Adrenal gland (tissue), 12 donors: Measurements from ENCODE around the gene GJD4. TPM values are rescaled to one million over a fixed set of nuclear protein-coding genes. Genes with fewer than 3 reads are reported as not detected.

Source experiments
- DNase-seq, 7 donors: peaks; one replicate each; pipeline ENCODE4 v3.0.0-alpha.2; 2019 to 2020
- H3K27ac ChIP-seq, 5 donors: fragments of 200-600 bp; sonication (generic) in 4 of 5; 1 replicate in 3 of 5; 2 replicates in 2 of 5; pipeline versions ENCODE4 v1.5.1 to v1.8.0; 2016 to 2020; ENCODE audit warnings: mild to moderate bottlenecking in 1 of 5
- H3K27me3 ChIP-seq: fragments of 200-600 bp; 2 replicates; pipeline ENCODE4 v1.8.0; 2021
- H3K36me3 ChIP-seq, 2 donors: fragments of 200-600 bp; replicated peaks in 1 of 2; 1 replicate in 1 of 2; 2 replicates in 1 of 2; pipeline versions ENCODE4 v1.5.1 to v1.8.0; 2018 to 2022
- H3K4me1 ChIP-seq, 2 donors: fragments of 200-600 bp; replicated peaks in 1 of 2; 1 replicate in 1 of 2; 2 replicates in 1 of 2; pipeline versions ENCODE4 v1.5.1 to v1.8.0; 2018 to 2021
- H3K4me3 ChIP-seq, 4 donors: fragments of 200-600 bp; sonication (generic) in 3 of 4; one replicate each; pipeline ENCODE4 v1.5.1; 2016 to 2018
- H3K9me3 ChIP-seq, 3 donors: fragments of 200-600 bp; sonication (generic) in 1 of 3; replicated peaks in 1 of 3; 1 replicate in 2 of 3; 2 replicates in 1 of 3; pipeline versions ENCODE4 v1.5.1 to v1.8.0; 2016 to 2021
- POLR2A ChIP-seq, 2 donors: fragments of 450-650 bp; IDR thresholded peaks; one replicate each; pipeline ENCODE4 v1.6.1; 2017; ENCODE audit warnings: antibody characterized with exemption in 2 of 2, mild to moderate bottlenecking in 2 of 2, moderate library complexity in 1 of 2
- WGBS, 4 donors: extraction: QIAGEN DNeasy Blood & Tissue Kit in 2 of 4; methylation state at CpG; one replicate each; pipeline versions ENCODE4 v1.1.5 to v1.1.7; 2013 to 2017; 5-methylcytosine and 5-hydroxymethylcytosine counted together
- intact Hi-C, 2 donors: fragments of 100-400 bp; cut with DNase I; formaldehyde crosslinking; loops; one replicate each; pipeline versions ENCODE4 v1.14.1 to v1.15.0; 2022 to 2023
- polyA plus RNA-seq, 3 donors: library from polyadenylated mRNA; stranded (reverse); fragments of 200-250 nt in 2 of 3; fragments of 350-450 nt in 1 of 3; fragmentation: Illumina TruSeq in 1 of 3; extraction: RNeasy Lipid Tissue Mini Kit (QIAGEN cat#74804) in 1 of 3; gene quantifications; one replicate each; pipeline ENCODE4 v1.2.3, GENCODE V29; 2013 to 2014
- total RNA-seq, 9 donors: library from RNA; depleted of rRNA in 4 of 9; stranded (reverse); fragments of >200 nt in 4 of 9; fragments of 120-200 nt in 1 of 9; fragmentation: NEBNext Ultra II Directional in 1 of 9; extraction: Animal tissue kit (Norgen Biotek cat#: 25700) in 1 of 9; gene quantifications; one replicate each; pipeline versions ENCODE4 v1.1.0 to v1.2.4, GENCODE V29; 2013 to 2023
- TF ChIP-seq, protein P1 (sequence below), 6 experiments: fragments of 450-650 bp in 4 of 6; fragments of 200-600 bp in 2 of 6; sonication (generic) in 1 of 6; IDR thresholded peaks; 1 replicate in 5 of 6; 2 replicates in 1 of 6; pipeline versions ENCODE4 v1.5.1 to v1.8.0; 2016 to 2021; ENCODE audit warnings: antibody characterized with exemption in 6 of 6, mild to moderate bottlenecking in 2 of 6, moderate library complexity in 1 of 6
- donor health status: healthy with polysubstance abuse.
- donor health status: Bipolar disorder and iron deficiency.
- donor health status: DM: yes; HTN: yes; CAD: no.
- donor health status: DM: no; HTN: no; CAD: no.
- donor health status: DM: no; HTN: no; CAD: no.
- donor health status: DM: yes; HTN: yes; CAD: no.

The GJD4 gene
- total and polyA plus RNA-seq, 12 donors = not detected

DNA sequence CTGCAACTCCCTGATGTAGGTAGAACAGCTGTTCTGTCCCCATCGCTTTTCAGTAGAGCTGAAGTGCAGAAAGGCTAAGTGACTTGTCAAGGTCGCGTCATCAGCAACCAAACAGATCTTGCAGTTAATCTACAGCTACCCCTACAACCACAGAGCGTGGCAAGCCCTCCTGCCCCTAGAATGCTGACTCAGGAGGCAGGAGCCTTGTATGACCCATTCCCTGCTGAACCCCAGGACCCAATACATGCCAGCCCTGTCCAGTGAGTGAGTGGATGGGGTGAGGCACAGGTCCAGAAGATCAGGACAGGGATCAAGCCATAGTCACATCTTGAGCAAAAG is 26.6 kb upstream of the GJD4 start:
- intact Hi-C loops = no loop called here
- WGBS, 4 donors = 67 to 73% (median 71%) methylated on average over 4 of the region's 4 CpGs
- DNase-seq = no peak

DNA sequence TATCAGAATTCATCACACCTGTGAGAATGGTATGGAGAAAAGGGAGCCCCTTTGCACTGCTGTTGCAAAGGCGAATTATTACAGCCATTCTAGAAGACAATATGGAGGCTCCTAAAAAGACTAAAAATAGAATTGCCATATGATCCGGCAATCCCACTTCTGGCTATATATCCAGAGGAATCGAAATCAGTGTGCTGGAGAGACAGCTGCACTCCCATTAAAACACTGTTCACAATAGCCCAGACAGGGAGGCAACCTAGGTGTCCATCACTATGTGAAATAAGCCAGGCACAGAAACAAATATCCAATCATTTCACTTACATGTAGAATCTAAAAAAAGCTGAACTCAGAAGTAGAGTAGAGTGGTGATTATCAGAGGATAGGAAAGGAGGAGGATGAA is 26.0 kb upstream of the GJD4 start:
- no peak overlapping the region for H3K4me3 ChIP-seq
- DNase-seq = no peak
- no peaks in the 10 kb centered on the region for H3K36me3 ChIP-seq
- no peaks in the 10 kb centered on the region for H3K4me1 ChIP-seq
- TF ChIP-seq POLR2A (IDR thresholded peaks at IDR 0.05) = no peak
- TF ChIP-seq, protein P1, sequence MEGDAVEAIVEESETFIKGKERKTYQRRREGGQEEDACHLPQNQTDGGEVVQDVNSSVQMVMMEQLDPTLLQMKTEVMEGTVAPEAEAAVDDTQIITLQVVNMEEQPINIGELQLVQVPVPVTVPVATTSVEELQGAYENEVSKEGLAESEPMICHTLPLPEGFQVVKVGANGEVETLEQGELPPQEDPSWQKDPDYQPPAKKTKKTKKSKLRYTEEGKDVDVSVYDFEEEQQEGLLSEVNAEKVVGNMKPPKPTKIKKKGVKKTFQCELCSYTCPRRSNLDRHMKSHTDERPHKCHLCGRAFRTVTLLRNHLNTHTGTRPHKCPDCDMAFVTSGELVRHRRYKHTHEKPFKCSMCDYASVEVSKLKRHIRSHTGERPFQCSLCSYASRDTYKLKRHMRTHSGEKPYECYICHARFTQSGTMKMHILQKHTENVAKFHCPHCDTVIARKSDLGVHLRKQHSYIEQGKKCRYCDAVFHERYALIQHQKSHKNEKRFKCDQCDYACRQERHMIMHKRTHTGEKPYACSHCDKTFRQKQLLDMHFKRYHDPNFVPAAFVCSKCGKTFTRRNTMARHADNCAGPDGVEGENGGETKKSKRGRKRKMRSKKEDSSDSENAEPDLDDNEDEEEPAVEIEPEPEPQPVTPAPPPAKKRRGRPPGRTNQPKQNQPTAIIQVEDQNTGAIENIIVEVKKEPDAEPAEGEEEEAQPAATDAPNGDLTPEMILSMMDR (IDR thresholded peaks at IDR 0.05) = no peak
- no peaks in the 10 kb centered on the region for H3K27me3 ChIP-seq
- intact Hi-C loops = no loop called here
- no peak overlapping the region for H3K27ac ChIP-seq
- no peaks in the 10 kb centered on the region for H3K9me3 ChIP-seq
- WGBS, 4 donors = 77 to 85% (median 80%) methylated on average over 3 of the region's 3 CpGs

More for the DNA sequence above, 26.6 kb upstream of the GJD4 start:
- TF ChIP-seq, protein P1 (IDR thresholded peaks at IDR 0.05) = no peak
- TF ChIP-seq POLR2A (IDR thresholded peaks at IDR 0.05) = no peak
- Histone ChIP-seq H3K27ac (no peak overlapping the region), H3K9me3 (no peaks in the 10 kb centered on the region), H3K4me3 (no peak overlapping the region), H3K27me3 (no peaks in the 10 kb centered on the region), H3K4me1 (no peaks in the 10 kb centered on the region), H3K36me3 (no peaks in the 10 kb centered on the region)

DNA sequence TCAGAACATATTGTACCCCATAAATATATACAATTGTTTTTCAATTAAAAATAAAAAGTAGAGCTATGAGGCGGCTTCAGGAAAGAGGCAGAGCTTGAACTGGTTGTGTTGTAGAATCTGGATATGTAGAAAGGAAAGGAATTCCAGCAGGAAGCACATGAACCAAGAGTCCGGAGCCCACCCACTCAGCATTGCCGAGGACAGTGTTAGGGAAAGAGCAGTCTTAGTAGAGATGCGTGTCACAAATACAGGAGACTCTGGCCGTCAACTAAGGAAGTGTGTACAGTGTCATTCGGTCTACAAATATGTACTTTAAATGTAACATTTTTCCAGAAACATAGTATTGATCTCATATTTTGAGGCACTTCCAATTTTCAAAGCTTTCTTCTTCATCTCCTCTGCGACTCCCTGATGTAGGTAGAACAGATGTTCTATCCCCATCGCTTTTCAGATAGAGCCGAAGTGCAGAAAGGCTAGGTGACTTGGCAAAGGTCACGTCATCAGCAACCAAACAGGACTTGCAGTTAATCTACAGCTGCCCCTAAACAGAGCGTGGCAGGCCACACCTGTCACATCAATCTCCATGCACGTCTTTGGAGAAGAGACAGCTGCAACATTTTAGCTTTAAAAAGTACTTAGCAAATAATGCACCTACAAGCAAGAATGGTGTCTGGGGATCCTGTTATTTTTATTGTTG is 25.3 kb upstream of the GJD4 start:
- Histone ChIP-seq H3K4me1 (no peaks in the 10 kb centered on the region), H3K4me3 (no peak overlapping the region), H3K27me3 (no peaks in the 10 kb centered on the region), H3K36me3 (no peaks in the 10 kb centered on the region), H3K9me3 (no peaks in the 10 kb centered on the region), H3K27ac (no peak overlapping the region)
- 59 to 79% (median 64%) methylated on average over 12 of the region's 12 CpGs for WGBS, 4 donors
- no peak for DNase-seq
- TF ChIP-seq, protein P1 (IDR thresholded peaks at IDR 0.05) = no peak
- no peak for TF ChIP-seq POLR2A (IDR thresholded peaks at IDR 0.05)
- intact Hi-C loops = no loop called here

DNA sequence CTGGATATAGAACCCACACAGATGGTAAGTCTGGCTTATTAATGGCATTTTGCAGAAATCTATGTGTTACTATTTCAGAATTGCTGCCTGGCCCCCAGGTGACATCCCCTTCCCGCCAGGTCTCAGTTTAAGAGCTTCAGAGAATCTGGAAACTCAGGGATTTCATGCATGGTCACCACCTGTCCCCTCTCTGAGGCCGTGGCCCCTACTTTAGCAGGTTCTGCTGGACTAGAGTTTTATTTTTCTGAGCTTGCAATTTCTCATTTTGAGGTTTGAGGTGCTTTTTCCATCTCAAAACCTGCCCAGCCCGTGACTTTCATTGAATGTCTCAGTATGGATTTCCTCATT is 24.7 kb upstream of the GJD4 start:
- Histone ChIP-seq H3K4me3 (no peak overlapping the region), H3K27me3 (no peaks in the 10 kb centered on the region), H3K27ac (no peak overlapping the region), H3K4me1 (no peaks in the 10 kb centered on the region), H3K9me3 (no peaks in the 10 kb centered on the region), H3K36me3 (no peaks in the 10 kb centered on the region)
- DNase-seq = no peak
- intact Hi-C loops = no loop called here
- WGBS, 4 donors = 76 to 88% (median 85%) methylated on average over 2 to 3 of the region's 3 CpGs
- no peak for TF ChIP-seq POLR2A (IDR thresholded peaks at IDR 0.05)
- TF ChIP-seq, protein P1 (IDR thresholded peaks at IDR 0.05) = no peak
